WI38 (cell line): Measurements from ENCODE around the gene RBFOX2.
"Not testable (repeated sequence)": the region's sequence is repeated elsewhere in the genome, so short reads cannot be mapped to it uniquely, and the experiment has no call there.

Source experiments
- H3K4me3 ChIP-seq: 2 replicates; pipeline ENCODE4 v1.5.1; 2011; ENCODE audit warnings: low read depth, mild to moderate bottlenecking, control low read depth, low read length
- CTCF ChIP-seq: IDR thresholded peaks from 2 replicates; pipeline ENCODE4 v1.5.1; 2012; ENCODE audit warnings: low read depth, mild to moderate bottlenecking, control low read depth, low read length

Gene RBFOX2

GRCh38 chr22:36053242-36054147 lies 24.9 kb upstream of the RBFOX2 start:
- H3K4me3 ChIP-seq, result no peak overlapping the region
- no peak for TF ChIP-seq CTCF

DNA sequence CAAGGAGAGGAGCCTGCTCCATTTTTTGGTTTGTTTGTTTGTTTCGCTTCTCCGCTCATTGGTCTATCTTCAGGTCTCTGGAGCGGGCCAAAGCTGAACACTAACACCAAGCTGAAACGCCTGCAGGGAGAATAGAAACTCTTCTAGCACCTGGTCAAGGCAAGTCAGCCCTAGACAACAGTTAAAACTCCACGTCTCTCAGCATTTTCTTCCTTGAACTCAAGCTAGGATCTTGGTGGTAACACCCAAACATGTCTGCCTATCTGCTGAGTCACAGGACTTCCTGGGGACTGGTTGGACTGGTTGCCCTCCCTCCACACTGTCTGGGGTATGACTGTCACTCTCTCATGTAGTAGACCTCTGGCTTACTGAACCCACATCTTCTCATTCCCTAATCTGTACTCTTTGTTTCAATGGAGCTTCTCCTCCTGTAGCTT lies 23.9 kb upstream of the RBFOX2 start:
- TF ChIP-seq CTCF, result no peak
- H3K4me3 ChIP-seq, result no peak overlapping the region

GRCh38 chr22:36049678-36049997 lies 21.0 kb upstream of the RBFOX2 start:
- H3K4me3 ChIP-seq, result no peak overlapping the region
- TF ChIP-seq CTCF, result no peak

- no peak overlapping the region for H3K4me3 ChIP-seq
- TF ChIP-seq CTCF, result no peak
These were observed 20.5 kb upstream of the RBFOX2 start for GRCh38 chr22:36048911-36049677.

- not testable (repeated sequence) for H3K4me3 ChIP-seq
These were observed 15.9 kb upstream of the RBFOX2 start for GRCh38 chr22:36044517-36044916.

DNA sequence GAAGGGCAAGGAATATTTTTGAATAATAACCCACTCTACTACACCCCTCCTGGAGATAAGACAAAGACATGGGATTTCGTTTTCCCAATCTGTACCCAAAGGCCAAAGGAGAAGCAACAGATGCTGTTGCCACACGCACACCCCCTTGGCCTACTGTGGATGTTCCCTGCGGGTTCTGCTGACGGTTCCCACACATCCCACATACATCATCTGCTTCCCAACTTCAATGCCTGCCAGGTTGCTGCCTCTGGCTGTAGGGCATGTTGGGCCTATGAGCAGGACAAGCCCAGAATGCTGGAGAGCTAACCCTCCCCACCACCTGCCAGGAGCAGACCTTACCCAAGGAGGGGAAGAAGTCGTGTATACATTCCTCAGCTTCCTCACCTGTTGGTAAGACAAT lies 13.6 kb upstream of the RBFOX2 start:
- H3K4me3 ChIP-seq, result no peak overlapping the region
- TF ChIP-seq CTCF, result no peak

DNA sequence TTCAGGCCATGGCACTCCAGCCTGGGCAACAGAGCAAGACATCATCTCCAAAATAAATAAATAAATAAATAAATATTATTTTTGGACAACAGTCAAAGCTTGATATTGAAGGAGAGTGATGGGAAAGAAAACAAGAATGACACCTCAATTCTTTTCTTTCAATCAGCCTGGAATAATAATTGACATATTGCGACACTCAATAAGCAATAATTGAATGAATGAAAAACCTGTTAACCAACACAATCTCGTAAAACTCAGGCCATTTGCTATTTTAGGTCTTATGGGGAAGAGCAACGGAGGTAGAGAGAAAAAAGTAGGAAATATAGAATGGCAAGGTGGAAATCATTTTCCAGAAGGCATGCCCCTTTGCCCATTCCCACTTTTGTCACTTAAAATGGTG lies 10.5 kb upstream of the RBFOX2 start:
- TF ChIP-seq CTCF, result no peak

More for the DNA sequence above, 10.5 kb upstream of the RBFOX2 start:
- no peak overlapping the region for H3K4me3 ChIP-seq
